K562 (cell line): ENCODE measurements around the gene FRYL. TPM values are rescaled to one million over a fixed set of nuclear protein-coding genes. Genes with fewer than 3 reads are reported as not detected.

Source experiments
- CCNT2 ChIP-seq: IDR thresholded peaks from 2 replicates; pipeline ENCODE4 v1.6.1; 2011; ENCODE audit warnings: borderline replicate concordance, low read depth, mild to moderate bottlenecking, moderate library complexity, mixed read lengths, low read length; ENCODE audit not compliant: insufficient read length; ENCODE audit errors: extremely low read depth
- COPS2 ChIP-seq: fragments of 450-650 bp; conservative IDR thresholded peaks from 2 replicates; pipeline ENCODE4 v1.6.1; 2016; ENCODE audit warnings: mild to moderate bottlenecking, moderate library complexity
- DPF2 ChIP-seq: fragments of 450-650 bp; IDR thresholded peaks from 2 replicates; pipeline ENCODE4 v1.6.1; 2016
- FOXA3 ChIP-seq, 2 experiments: fragments of 450-650 bp in 1 of 2; sonication (generic) in 1 of 2; formaldehyde crosslinking; IDR thresholded peaks in 1 of 2; conservative IDR thresholded peaks in 1 of 2; 2 replicates each; pipeline versions ENCODE4 v1.4.0 to v1.8.0; 2020 to 2022; ENCODE audit warnings: mild to moderate bottlenecking in 2 of 2, missing genetic modification reagents in 1 of 2
- FOXM1 ChIP-seq, 2 experiments: fragments of 450-650 bp in 1 of 2; sonication (generic) in 1 of 2; formaldehyde crosslinking in 1 of 2; IDR thresholded peaks; 2 replicates each; pipeline versions ENCODE4 v1.6.1 to v1.9.0; 2017 to 2022; ENCODE audit warnings: low read depth in 2 of 2, mild to moderate bottlenecking in 2 of 2, missing genetic modification reagents in 1 of 2, moderate library complexity in 1 of 2
- HNRNPL ChIP-seq: fragments of 200-400 bp; formaldehyde crosslinking; IDR thresholded peaks from 2 replicates; pipeline ENCODE4 v1.6.1; 2017; ENCODE audit warnings: low read depth, mild to moderate bottlenecking, low read length
- ILF3 ChIP-seq: fragments of 450-650 bp; IDR thresholded peaks from 2 replicates; pipeline ENCODE4 v1.6.1; 2018; ENCODE audit warnings: antibody characterized with exemption, mild to moderate bottlenecking, moderate library complexity, borderline replicate concordance
- MEIS2 ChIP-seq: fragments of 450-650 bp; IDR thresholded peaks from 2 replicates; pipeline ENCODE4 v1.6.1; 2014; ENCODE audit warnings: mild to moderate bottlenecking; ENCODE audit not compliant: partially characterized antibody
- MIER1 ChIP-seq: fragments of 450-650 bp; IDR thresholded peaks from 2 replicates; pipeline ENCODE4 v1.6.1; 2016; ENCODE audit warnings: antibody characterized with exemption, mild to moderate bottlenecking, low read depth
- PHB ChIP-seq: fragments of 250-450 bp; sonication (Bioruptor Pico); IDR thresholded peaks from 2 replicates; pipeline ENCODE4 v1.5.0; 2021
- PHF8 ChIP-seq: fragments of 200-600 bp; sonication (generic); IDR thresholded peaks from 2 replicates; pipeline ENCODE4 v1.6.1; 2012; ENCODE audit warnings: mixed run types, mild to moderate bottlenecking, inconsistent platforms, low read length, moderate library complexity, borderline replicate concordance
- PRPF4 ChIP-seq: fragments of 200-400 bp; formaldehyde crosslinking; IDR thresholded peaks from one replicate; pipeline ENCODE4 v1.6.1; 2017; ENCODE audit warnings: low read length, low read depth, mild to moderate bottlenecking; ENCODE audit not compliant: insufficient read depth, poor library complexity, severe bottlenecking
- RAD51 ChIP-seq: fragments of 450-650 bp; IDR thresholded peaks from 2 replicates; pipeline ENCODE4 v1.7.1; 2016; ENCODE audit warnings: low read depth, mild to moderate bottlenecking, borderline replicate concordance
- SAP30 ChIP-seq: fragments of 200-600 bp; sonication (generic); IDR thresholded peaks from 2 replicates; pipeline ENCODE4 v1.6.1; 2012; ENCODE audit warnings: borderline replicate concordance, low read depth, mild to moderate bottlenecking, moderate library complexity, low read length, control low read depth, inconsistent platforms; ENCODE audit not compliant: insufficient read depth, poor library complexity, severe bottlenecking
- SIN3A ChIP-seq, 2 experiments: fragments of 150-350 bp in 1 of 2; IDR thresholded peaks; 2 replicates each; pipeline ENCODE4 v1.6.1; 2011 to 2016; ENCODE audit warnings: borderline replicate concordance in 2 of 2, low read depth in 2 of 2, low read length in 2 of 2, mild to moderate bottlenecking in 2 of 2, moderate library complexity in 2 of 2; ENCODE audit not compliant: control insufficient read depth in 1 of 2
- STAT5A ChIP-seq: IDR thresholded peaks from 2 replicates; pipeline ENCODE4 v1.6.1; 2012; ENCODE audit warnings: low read length, inconsistent platforms, borderline replicate concordance
- ZBTB1 ChIP-seq: sonication (generic); formaldehyde crosslinking; IDR thresholded peaks from 2 replicates; pipeline ENCODE4 v1.8.1; 2023; ENCODE audit warnings: missing genetic modification reagents, low read depth, mild to moderate bottlenecking, borderline replicate concordance
- ZNF143 ChIP-seq: sonication (generic); formaldehyde crosslinking; IDR thresholded peaks from 2 replicates; pipeline ENCODE4 v1.9.0; 2022; ENCODE audit warnings: mild to moderate bottlenecking, missing genetic modification reagents
- ZNF24 ChIP-seq: fragments of 450-650 bp; IDR thresholded peaks from 2 replicates; pipeline ENCODE4 v1.6.1; 2016
- ZNF507 ChIP-seq: conservative IDR thresholded peaks from 2 replicates; pipeline ENCODE4 v1.6.1; 2017; ENCODE audit warnings: missing genetic modification characterization, missing compliant biosample characterization
- polyA plus RNA-seq, 8 experiments: library from polyadenylated mRNA; depleted of rRNA in 4 of 8; stranded (reverse) in 5 of 8; unstranded in 3 of 8; fragments of >200 nt; fragmentation: Nextera tagmentation in 2 of 8; fragmentation: Illumina TruSeq in 1 of 8; extraction: Ambion mirVana in 2 of 8; extraction: Trizol in 1 of 8; gene quantifications; 2 replicates each; pipeline versions ENCODE4 v1.2.1 to v1.2.3, GENCODE V29; 2011 to 2014; ENCODE audit warnings: inconsistent platforms in 1 of 8, missing spikeins in 1 of 8
- total RNA-seq, 7 experiments: library from RNA; depleted of rRNA in 6 of 7; stranded (reverse); fragments of >200 nt in 6 of 7; fragmentation: Illumina TruSeq in 2 of 7; extraction: Trizol in 2 of 7; gene quantifications; 2 replicates each; pipeline versions ENCODE4 v1.2.1 to v1.2.3, GENCODE V29; 2011 to 2021; ENCODE audit warnings: low replicate concordance in 1 of 7
- TF ChIP-seq, protein P1 (sequence below): fragments of 450-650 bp; formaldehyde crosslinking; IDR thresholded peaks from 2 replicates; pipeline ENCODE4 v1.4.0; 2020; ENCODE audit warnings: mild to moderate bottlenecking, moderate library complexity
- TF ChIP-seq, protein P2 (sequence below): fragments of 250-450 bp; sonication (Bioruptor Pico); IDR thresholded peaks from 2 replicates; pipeline ENCODE4 v1.8.0; 2021; ENCODE audit warnings: mild to moderate bottlenecking, moderate library complexity
- TF ChIP-seq, protein P3 (sequence below): fragments of 250-450 bp; sonication (Bioruptor Pico); IDR thresholded peaks from 2 replicates; pipeline ENCODE4 v1.4.0; 2020

Gene FRYL
- total and polyA plus RNA-seq, 9 of the 15 experiments (the other 6 are each of a cell fraction or from before 2014, with no cell fraction given): 7.2 to 34.9 (median 15.9) TPM

DNA sequence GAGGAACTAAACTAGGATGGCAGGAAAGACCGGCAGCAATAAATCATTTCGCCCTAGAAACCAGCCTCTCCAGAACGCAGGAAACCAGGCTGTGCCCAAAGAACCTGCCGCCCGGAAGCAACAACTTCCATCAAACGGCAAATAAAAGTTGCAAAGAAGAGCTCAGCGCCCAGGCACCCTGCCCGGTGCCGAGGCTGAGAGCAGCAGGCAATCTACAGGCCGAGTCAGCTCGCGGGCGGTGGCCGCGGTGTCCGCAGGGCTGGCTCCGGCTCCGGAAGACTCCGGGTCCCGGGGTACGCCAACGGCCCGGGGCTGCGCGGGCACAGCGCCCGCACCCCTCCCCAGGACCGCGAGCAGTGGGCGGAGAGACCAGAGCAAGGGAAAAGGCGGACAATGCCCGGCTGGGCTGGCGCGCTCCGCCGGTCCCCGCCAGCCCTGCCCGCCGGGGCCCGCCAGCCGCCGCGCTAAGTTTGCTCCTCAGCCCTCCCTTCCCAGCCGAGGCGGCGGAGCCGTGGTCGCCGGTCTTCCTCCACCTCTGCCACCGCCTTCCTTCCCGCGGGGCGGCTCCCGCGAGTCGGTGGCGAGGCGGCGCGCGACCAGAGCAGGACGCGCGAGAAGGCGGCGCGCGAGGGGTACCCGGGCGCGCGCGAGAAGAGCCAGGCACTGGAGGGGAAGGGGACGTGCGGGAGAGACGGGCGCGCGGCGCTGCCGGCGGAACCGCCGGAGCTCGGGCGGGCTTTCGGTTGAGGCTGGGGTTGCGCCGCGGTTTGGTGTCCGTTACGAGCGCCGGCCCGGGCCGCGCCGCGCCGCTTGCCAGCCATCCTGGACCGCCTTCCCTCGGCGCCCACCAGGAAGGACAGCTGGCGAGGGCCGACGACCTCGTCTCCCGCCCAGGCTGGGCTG is 733 bp downstream of the FRYL start (continued):
- TF ChIP-seq FOXA3 (CRISPR knock-in tag; conservative IDR thresholded peaks at IDR 0.05 in 1 of 2, IDR thresholded peaks at IDR 0.05 in 1 of 2) (peak in 1 of 2 experiments; percentile 14; a peak in 1 of 4 replicates), DPF2 (no peak), ZBTB1 (CRISPR knock-in tag) (peak; percentile 96), PRPF4 (no peak), HNRNPL (peak; percentile 79), RAD51 (no peak), PHF8 (peak; percentile 45; the same call in 1 of the 2 replicates), ILF3 (peak; percentile 47; the same call in 1 of the 2 replicates), ZNF507 (no peak), CCNT2 (peak; percentile 61), COPS2 (no peak), ZNF143 (CRISPR knock-in tag) (peak; percentile 21; the same call in 1 of the 2 replicates), FOXM1 (IDR thresholded peaks at IDR 0.05; ENCODE audit: low read depth) (no peak), FOXM1 (CRISPR knock-in tag; IDR thresholded peaks at IDR 0.05; ENCODE audit: low read depth) (no peak; the same call in 1 of the 2 replicates), MIER1 (no peak), SAP30 (peak; percentile 41), MEIS2 (peak; percentile 60), STAT5A (no peak), PHB (no peak), SIN3A (IDR thresholded peaks at IDR 0.05; ENCODE audit: borderline replicate concordance in 2 of 2, control insufficient read depth in 1 of 2, low read depth in 2 of 2, low read length in 2 of 2) (peak; percentile 22 to 23; a peak in 2 of 4 replicates), ZNF24 (0 out of 2 replicates have a peak, but pooled peaks have one; percentile 16)
- TF ChIP-seq, protein P1, sequence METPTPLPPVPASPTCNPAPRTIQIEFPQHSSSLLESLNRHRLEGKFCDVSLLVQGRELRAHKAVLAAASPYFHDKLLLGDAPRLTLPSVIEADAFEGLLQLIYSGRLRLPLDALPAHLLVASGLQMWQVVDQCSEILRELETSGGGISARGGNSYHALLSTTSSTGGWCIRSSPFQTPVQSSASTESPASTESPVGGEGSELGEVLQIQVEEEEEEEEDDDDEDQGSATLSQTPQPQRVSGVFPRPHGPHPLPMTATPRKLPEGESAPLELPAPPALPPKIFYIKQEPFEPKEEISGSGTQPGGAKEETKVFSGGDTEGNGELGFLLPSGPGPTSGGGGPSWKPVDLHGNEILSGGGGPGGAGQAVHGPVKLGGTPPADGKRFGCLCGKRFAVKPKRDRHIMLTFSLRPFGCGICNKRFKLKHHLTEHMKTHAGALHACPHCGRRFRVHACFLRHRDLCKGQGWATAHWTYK (CRISPR knock-in tag): no peak
- TF ChIP-seq, protein P2, sequence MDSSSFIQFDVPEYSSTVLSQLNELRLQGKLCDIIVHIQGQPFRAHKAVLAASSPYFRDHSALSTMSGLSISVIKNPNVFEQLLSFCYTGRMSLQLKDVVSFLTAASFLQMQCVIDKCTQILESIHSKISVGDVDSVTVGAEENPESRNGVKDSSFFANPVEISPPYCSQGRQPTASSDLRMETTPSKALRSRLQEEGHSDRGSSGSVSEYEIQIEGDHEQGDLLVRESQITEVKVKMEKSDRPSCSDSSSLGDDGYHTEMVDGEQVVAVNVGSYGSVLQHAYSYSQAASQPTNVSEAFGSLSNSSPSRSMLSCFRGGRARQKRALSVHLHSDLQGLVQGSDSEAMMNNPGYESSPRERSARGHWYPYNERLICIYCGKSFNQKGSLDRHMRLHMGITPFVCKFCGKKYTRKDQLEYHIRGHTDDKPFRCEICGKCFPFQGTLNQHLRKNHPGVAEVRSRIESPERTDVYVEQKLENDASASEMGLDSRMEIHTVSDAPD (CRISPR knock-in tag): no peak
- TF ChIP-seq, protein P3, sequence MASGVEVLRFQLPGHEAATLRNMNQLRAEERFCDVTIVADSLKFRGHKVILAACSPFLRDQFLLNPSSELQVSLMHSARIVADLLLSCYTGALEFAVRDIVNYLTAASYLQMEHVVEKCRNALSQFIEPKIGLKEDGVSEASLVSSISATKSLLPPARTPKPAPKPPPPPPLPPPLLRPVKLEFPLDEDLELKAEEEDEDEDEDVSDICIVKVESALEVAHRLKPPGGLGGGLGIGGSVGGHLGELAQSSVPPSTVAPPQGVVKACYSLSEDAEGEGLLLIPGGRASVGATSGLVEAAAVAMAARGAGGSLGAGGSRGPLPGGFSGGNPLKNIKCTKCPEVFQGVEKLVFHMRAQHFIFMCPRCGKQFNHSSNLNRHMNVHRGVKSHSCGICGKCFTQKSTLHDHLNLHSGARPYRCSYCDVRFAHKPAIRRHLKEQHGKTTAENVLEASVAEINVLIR (CRISPR knock-in tag): no peak
